Breast epithelium (tissue), 4 donors: ENCODE measurements around the gene CASZ1. TPM values are rescaled to one million over a fixed set of nuclear protein-coding genes. Genes with fewer than 3 reads are reported as not detected.

Experiments used
- DNase-seq, 2 donors: peaks; one replicate each; pipeline ENCODE4 v3.0.0-alpha.2; 2019; ENCODE audit warnings: low spot score in 2 of 2
- H3K27ac ChIP-seq, 2 donors: fragments of 200-600 bp; sonication (generic) in 1 of 2; one replicate each; pipeline ENCODE4 v1.5.1; 2016 to 2019; ENCODE audit warnings: mild to moderate bottlenecking in 1 of 2
- H3K27me3 ChIP-seq, 2 donors: fragments of 200-600 bp; sonication (generic) in 1 of 2; one replicate each; pipeline versions ENCODE4 v1.5.1 to v1.6.0; 2017 to 2019; ENCODE audit warnings: control low read depth in 1 of 2, mild to moderate bottlenecking in 1 of 2
- H3K36me3 ChIP-seq: fragments of 200-600 bp; one replicate; pipeline ENCODE4 v1.5.1; 2019
- H3K4me1 ChIP-seq, 2 donors: fragments of 200-600 bp; sonication (generic); one replicate each; pipeline ENCODE4 v1.5.1; 2016 to 2019; ENCODE audit warnings: control low read depth in 1 of 2
- H3K4me3 ChIP-seq, 3 donors: fragments of 200-600 bp; sonication (generic); 1 replicate in 2 of 3; 2 replicates in 1 of 3; pipeline ENCODE4 v1.5.1; 2016 to 2019; ENCODE audit warnings: mild to moderate bottlenecking in 3 of 3, moderate library complexity in 2 of 3
- H3K9me3 ChIP-seq, 2 donors: fragments of 200-600 bp; sonication (generic) in 1 of 2; one replicate each; pipeline ENCODE4 v1.5.1; 2016 to 2019; ENCODE audit warnings: control low read depth in 1 of 2
- POLR2A ChIP-seq: fragments of 450-650 bp; IDR thresholded peaks from one replicate; pipeline ENCODE4 v1.6.1; 2016; ENCODE audit warnings: antibody characterized with exemption, mild to moderate bottlenecking, moderate library complexity
- POLR2AphosphoS5 ChIP-seq, 3 donors: sonication (generic); formaldehyde crosslinking; IDR thresholded peaks; one replicate each; pipeline ENCODE4 v1.6.1; 2017; ENCODE audit warnings: antibody characterized with exemption in 3 of 3
- intact Hi-C: fragments of 100-400 bp; cut with DNase I; formaldehyde crosslinking; loops from one replicate; pipeline ENCODE4 v1.15.1; 2023; ENCODE audit warnings: low total_unique reads
- total RNA-seq, 3 donors: library from RNA; depleted of rRNA; stranded (reverse); fragments of >200 nt; gene quantifications; one replicate each; pipeline ENCODE4 v1.1.0, GENCODE V29; 2016
- TF ChIP-seq, protein P1 (sequence below), 3 donors: fragments of 450-650 bp; IDR thresholded peaks; one replicate each; pipeline ENCODE4 v1.5.1; 2016 to 2017; ENCODE audit warnings: antibody characterized with exemption in 3 of 3, mild to moderate bottlenecking in 3 of 3, moderate library complexity in 3 of 3

The CASZ1 gene
- total RNA-seq, 3 donors from 2014 or later: 1.1 to 39.1 (median 32.4) TPM

DNA sequence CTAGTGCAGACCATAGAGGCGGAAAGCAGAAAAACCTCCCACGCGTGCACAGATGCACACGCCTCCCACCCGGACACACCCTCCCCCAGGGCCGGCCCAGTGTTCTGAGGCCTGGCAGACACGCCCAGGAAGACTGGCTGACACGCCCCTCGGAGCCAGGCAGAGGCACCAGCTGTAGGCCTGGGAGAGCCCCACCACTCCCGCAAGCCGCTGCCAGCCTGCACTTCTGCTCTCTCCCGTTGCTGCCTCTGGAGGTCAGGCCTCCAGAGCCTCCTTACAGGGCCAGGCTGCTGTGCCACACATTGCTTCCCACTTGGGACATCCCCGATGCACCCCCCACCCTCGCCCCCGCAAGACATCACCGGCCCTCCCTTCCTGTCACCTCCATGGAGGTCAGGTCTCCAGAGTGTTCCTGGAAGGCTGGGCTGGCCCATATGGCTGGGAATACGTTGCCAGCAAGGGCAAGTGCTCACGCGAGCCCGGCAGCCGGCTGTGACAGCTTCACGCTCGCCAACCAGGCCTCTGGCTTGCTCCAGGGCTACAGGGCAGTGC, 40.4 kb downstream of the CASZ1 start:
- Histone ChIP-seq H3K27ac (peak overlapping the region; percentile 54 to 58), H3K4me3 (no peak overlapping the region), H3K4me1 (peaks cover 0 to under 1% of the 10 kb centered on the region in 2 donors), H3K27me3 (peaks cover 0 to 5% of the 10 kb centered on the region in 2 donors), H3K36me3 (no peaks in the 10 kb centered on the region), H3K9me3 (no peaks in the 10 kb centered on the region)
- intact Hi-C loops: no loop called here
- peak in 1 of 2 donors; percentile 67 for DNase-seq
- no peak for TF ChIP-seq POLR2AphosphoS5 (IDR thresholded peaks at IDR 0.05)
- TF ChIP-seq, protein P1, sequence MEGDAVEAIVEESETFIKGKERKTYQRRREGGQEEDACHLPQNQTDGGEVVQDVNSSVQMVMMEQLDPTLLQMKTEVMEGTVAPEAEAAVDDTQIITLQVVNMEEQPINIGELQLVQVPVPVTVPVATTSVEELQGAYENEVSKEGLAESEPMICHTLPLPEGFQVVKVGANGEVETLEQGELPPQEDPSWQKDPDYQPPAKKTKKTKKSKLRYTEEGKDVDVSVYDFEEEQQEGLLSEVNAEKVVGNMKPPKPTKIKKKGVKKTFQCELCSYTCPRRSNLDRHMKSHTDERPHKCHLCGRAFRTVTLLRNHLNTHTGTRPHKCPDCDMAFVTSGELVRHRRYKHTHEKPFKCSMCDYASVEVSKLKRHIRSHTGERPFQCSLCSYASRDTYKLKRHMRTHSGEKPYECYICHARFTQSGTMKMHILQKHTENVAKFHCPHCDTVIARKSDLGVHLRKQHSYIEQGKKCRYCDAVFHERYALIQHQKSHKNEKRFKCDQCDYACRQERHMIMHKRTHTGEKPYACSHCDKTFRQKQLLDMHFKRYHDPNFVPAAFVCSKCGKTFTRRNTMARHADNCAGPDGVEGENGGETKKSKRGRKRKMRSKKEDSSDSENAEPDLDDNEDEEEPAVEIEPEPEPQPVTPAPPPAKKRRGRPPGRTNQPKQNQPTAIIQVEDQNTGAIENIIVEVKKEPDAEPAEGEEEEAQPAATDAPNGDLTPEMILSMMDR (IDR thresholded peaks at IDR 0.05): no peak
- TF ChIP-seq POLR2A: no peak

DNA sequence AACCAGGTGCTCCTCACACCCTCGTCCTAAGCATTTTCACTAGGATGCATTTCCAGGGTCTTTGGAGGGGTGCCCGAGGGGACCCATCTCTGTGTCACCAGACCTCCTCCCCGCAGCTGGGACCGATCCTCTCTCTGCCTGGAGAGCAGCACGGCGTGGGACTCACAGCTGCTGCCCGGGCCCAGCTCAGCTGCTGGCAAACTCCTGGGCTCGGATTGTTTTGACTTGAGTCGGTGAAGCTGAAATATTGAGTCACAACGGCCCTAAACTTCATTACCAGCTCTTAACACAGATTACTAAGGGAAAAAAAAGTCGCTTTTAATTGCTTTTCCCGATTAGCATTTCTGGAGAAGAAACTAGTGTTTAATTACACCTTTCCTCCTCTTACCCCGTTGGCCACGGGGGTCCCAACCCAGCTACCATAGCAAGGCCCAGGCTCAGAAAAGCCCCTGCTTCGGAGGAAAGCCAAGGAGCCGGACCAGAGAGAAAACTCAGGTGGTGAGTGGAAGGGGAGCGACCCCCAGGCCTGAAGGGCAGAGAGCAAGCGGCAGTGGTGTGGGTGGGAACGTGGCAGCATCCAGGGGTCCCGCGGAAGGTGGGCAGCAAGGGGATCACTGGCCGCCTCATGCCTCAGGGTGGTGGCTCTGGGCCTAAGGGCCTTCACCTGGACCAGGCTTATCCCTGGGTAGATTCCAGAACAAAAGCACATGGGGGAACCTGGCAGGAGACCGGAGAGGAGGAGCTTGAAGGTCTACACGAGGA, 41.7 kb downstream of the CASZ1 start:
- intact Hi-C loops: no loop called here
- Histone ChIP-seq H3K4me1 (no peaks in the 10 kb centered on the region), H3K27me3 (peaks cover 0 to 5% of the 10 kb centered on the region in 2 donors), H3K27ac (no peak overlapping the region), H3K36me3 (no peaks in the 10 kb centered on the region), H3K4me3 (no peak overlapping the region), H3K9me3 (no peaks in the 10 kb centered on the region)
- no peak for DNase-seq
- TF ChIP-seq, protein P1 (IDR thresholded peaks at IDR 0.05): no peak
- TF ChIP-seq POLR2A (no peak), POLR2AphosphoS5 (IDR thresholded peaks at IDR 0.05) (no peak)

DNA sequence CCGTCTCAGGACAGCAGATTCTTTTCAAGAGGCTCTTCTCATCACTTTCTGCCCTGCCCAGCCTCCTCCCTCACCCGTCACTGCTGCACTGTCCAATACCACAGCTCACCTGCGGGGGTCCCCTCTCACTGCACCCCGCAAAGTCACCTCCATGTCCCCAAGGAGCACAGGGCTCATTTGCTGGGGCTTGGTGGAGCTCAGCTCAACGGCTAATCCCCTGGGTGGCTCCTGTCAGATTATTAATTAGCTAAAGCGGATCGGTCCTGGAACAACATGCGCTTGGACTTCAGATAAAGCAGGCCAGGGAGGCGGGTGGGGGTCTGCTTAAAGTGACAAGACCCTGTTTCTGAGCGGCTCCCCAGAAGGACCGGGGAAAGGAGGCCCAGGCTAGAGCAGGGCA, 43.1 kb downstream of the CASZ1 start:
- peaks cover 0 to 5% of the 10 kb centered on the region in 2 donors for H3K27me3 ChIP-seq
- TF ChIP-seq, protein P1 (IDR thresholded peaks at IDR 0.05): peak in 1 of 3 donors; percentile 19
- no peak for TF ChIP-seq POLR2A

DNA sequence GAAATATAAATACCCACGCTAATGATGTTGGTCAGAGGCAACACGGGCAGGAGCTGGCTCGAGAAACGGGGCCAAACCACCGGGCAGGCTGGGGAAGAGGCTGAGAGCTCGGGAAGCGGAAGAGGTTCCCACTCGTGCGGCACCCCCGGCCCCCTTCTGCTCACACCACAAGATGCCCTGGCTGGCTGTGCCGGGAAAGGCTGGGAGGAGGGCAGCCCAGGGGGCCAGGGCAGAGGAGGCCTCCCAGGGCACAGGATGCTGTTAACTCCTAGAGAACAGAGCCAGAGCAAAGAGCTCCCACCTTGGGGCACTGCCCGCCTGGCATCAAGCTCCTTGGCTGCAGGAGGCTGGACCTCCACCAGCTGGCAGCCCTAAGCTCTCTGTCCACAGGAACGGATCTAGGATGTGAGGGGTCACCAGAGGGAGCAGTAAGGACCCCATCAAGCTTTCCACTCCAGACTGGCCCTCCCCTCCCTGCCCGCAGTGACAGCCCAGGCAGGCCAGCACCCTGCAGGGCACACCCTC, 44.8 kb downstream of the CASZ1 start:
- intact Hi-C loops: no loop called here
- peaks cover 0 to 5% of the 10 kb centered on the region in 2 donors for H3K27me3 ChIP-seq
- H3K4me3 ChIP-seq: peak overlapping the region in 1 of 3 donors; percentile 25
- no peaks in the 10 kb centered on the region for H3K9me3 ChIP-seq
- H3K27ac ChIP-seq: peak overlapping the region; percentile 20 to 43
- no peak for DNase-seq
- H3K4me1 ChIP-seq: no peaks in the 10 kb centered on the region
- no peaks in the 10 kb centered on the region for H3K36me3 ChIP-seq
- TF ChIP-seq POLR2A (no peak), POLR2AphosphoS5 (IDR thresholded peaks at IDR 0.05) (no peak)
- TF ChIP-seq, protein P1 (IDR thresholded peaks at IDR 0.05): no peak

More for the DNA sequence above, 43.1 kb downstream of the CASZ1 start:
- no peaks in the 10 kb centered on the region for H3K4me1 ChIP-seq
- no peaks in the 10 kb centered on the region for H3K9me3 ChIP-seq
- no peak overlapping the region for H3K27ac ChIP-seq
- DNase-seq: no peak
- intact Hi-C loops: no loop called here
- no peak overlapping the region for H3K4me3 ChIP-seq
- no peaks in the 10 kb centered on the region for H3K36me3 ChIP-seq

DNA sequence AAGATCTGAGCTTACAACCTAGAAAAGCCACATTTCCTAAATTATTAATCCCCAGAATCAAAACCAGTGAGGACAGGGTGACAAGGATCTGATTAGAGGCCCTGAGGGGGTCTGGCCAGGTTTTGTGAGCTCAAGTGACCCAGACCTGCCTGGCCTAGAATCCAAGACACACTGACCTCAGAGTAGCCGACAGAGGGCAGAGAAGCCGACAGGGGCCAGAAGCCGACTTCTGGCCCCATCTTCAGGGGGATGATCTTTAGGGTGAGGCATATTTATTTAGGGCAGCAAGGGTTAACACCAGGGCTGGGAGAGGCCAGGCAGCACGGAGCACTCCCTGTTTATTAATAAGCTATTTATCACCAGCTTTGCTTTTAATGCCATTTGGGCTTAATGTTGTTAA, 45.3 kb downstream of the CASZ1 start:
- Histone ChIP-seq H3K27me3 (peaks cover 0 to 5% of the 10 kb centered on the region in 2 donors), H3K36me3 (no peaks in the 10 kb centered on the region), H3K27ac (peak overlapping the region; percentile 20 to 43), H3K4me3 (no peak overlapping the region), H3K9me3 (no peaks in the 10 kb centered on the region), H3K4me1 (no peaks in the 10 kb centered on the region)
- intact Hi-C loops: no loop called here
- DNase-seq: no peak
- TF ChIP-seq POLR2A: no peak
- TF ChIP-seq, protein P1 (IDR thresholded peaks at IDR 0.05): no peak
- no peak for TF ChIP-seq POLR2AphosphoS5 (IDR thresholded peaks at IDR 0.05)
